Right lobe of liver (tissue), 6 donors: ENCODE measurements around the gene MACROD1. TPM values are rescaled to one million over a fixed set of nuclear protein-coding genes. Genes with fewer than 3 reads are reported as not detected.

Source experiments
- ATAC-seq, 4 donors: fragments of 200-7000 bp; cut with Tn5 transposase; one replicate each; pipeline ENCODE4 v1.9.1; 2020; ENCODE audit warnings: mild to moderate bottlenecking in 4 of 4, moderate library complexity in 4 of 4
- DNase-seq, 3 donors: peaks; one replicate each; pipeline ENCODE4 v3.0.0-alpha.2; 2020
- H3K27ac ChIP-seq, 3 donors: fragments of 200-600 bp; one replicate each; pipeline ENCODE4 v1.8.0; 2022
- H3K27me3 ChIP-seq, 2 donors: fragments of 200-600 bp; one replicate each; pipeline ENCODE4 v1.8.0; 2022
- H3K36me3 ChIP-seq, 4 donors: fragments of 200-600 bp; sonication (generic) in 1 of 4; one replicate each; pipeline versions ENCODE4 v1.5.1 to v1.8.0; 2017 to 2022; ENCODE audit warnings: control low read depth in 1 of 4
- H3K4me1 ChIP-seq, 4 donors: fragments of 200-600 bp; sonication (generic) in 1 of 4; one replicate each; pipeline versions ENCODE4 v1.5.1 to v1.8.0; 2017 to 2022; ENCODE audit warnings: control low read depth in 1 of 4
- H3K4me3 ChIP-seq, 3 donors: fragments of 200-600 bp; one replicate each; pipeline ENCODE4 v1.8.0; 2022
- H3K9me3 ChIP-seq, 4 donors: fragments of 200-600 bp; sonication (generic) in 1 of 4; one replicate each; pipeline versions ENCODE4 v1.5.1 to v1.8.0; 2017 to 2022; ENCODE audit warnings: control low read depth in 1 of 4
- POLR2A ChIP-seq: fragments of 450-650 bp; IDR thresholded peaks from one replicate; pipeline ENCODE4 v1.6.1; 2017; ENCODE audit warnings: antibody characterized with exemption, mild to moderate bottlenecking
- WGBS: methylation state at CpG from one replicate; pipeline ENCODE4 v1.1.6; 2018; ENCODE audit warnings: low coverage, low lambda C conversion rate; ENCODE audit not compliant: insufficient coverage; ENCODE audit errors: missing lambda C conversion rate; 5-methylcytosine and 5-hydroxymethylcytosine counted together
- intact Hi-C, 2 donors: fragments of 100-400 bp; cut with DNase I; formaldehyde crosslinking; loops; one replicate each; pipeline versions ENCODE4 v1.11.2 to v1.14.1; 2022
- total RNA-seq, 6 experiments: library from RNA; depleted of rRNA in 2 of 6; stranded (reverse); fragments of >200 nt in 2 of 6; fragmentation: NEBNext Ultra II Directional in 3 of 6; extraction: Animal tissue kit (Norgen Biotek cat#: 25700) in 3 of 6; gene quantifications; one replicate each; pipeline versions ENCODE4 v1.1.0 to v1.2.4, GENCODE V29; 2016 to 2023
- TF ChIP-seq, protein P1 (sequence below), 4 donors: fragments of 200-600 bp in 3 of 4; fragments of 450-650 bp in 1 of 4; IDR thresholded peaks; one replicate each; pipeline versions ENCODE4 v1.5.1 to v1.8.0; 2016 to 2022; ENCODE audit warnings: antibody characterized with exemption in 4 of 4, mild to moderate bottlenecking in 2 of 4
- donor health status: DM: no; HTN: yes; CAD: no.
- donor health status: DM: no; HTN: no; CAD: no.
- donor health status: DM: no; HTN: no; CAD: no.
- donor health status: DM: no; HTN: yes; CAD: no.
- donor health status: DM: no; HTN: yes; CAD: no.

The MACROD1 gene
- total RNA-seq, 6 experiments from 2014 or later: 12.3 to 219 (median 27.8) TPM

DNA sequence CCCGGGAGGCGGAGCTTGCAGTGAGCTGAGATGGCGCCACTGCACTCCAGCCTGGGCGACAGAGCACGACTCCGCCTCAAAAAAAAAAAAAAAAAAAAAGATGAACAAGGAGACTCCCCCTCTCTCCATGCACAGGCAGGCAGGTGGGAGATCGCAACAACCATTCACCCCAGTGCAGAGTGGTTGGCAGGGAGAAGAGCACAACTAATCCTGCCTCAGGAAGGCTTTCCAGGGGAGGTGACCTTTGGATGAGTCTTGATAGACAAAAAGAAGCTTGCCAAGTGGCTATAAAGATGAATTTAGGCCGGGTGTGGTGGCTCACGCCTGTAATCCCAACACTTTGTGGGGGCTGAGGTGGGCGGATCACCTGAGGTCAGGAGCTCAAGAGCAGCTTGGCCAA, 100.2 kb downstream of the MACROD1 start:
- 100% methylated on average over 1 of the region's 10 CpGs for WGBS
- Histone ChIP-seq H3K27me3 (no peaks in the 10 kb centered on the region), H3K36me3 (no peaks in the 10 kb centered on the region), H3K27ac (no peak overlapping the region), H3K4me1 (peaks cover 0 to 6% (median 0%) of the 10 kb centered on the region in 4 donors), H3K9me3 (no peaks in the 10 kb centered on the region), H3K4me3 (no peak overlapping the region)
- TF ChIP-seq, protein P1, sequence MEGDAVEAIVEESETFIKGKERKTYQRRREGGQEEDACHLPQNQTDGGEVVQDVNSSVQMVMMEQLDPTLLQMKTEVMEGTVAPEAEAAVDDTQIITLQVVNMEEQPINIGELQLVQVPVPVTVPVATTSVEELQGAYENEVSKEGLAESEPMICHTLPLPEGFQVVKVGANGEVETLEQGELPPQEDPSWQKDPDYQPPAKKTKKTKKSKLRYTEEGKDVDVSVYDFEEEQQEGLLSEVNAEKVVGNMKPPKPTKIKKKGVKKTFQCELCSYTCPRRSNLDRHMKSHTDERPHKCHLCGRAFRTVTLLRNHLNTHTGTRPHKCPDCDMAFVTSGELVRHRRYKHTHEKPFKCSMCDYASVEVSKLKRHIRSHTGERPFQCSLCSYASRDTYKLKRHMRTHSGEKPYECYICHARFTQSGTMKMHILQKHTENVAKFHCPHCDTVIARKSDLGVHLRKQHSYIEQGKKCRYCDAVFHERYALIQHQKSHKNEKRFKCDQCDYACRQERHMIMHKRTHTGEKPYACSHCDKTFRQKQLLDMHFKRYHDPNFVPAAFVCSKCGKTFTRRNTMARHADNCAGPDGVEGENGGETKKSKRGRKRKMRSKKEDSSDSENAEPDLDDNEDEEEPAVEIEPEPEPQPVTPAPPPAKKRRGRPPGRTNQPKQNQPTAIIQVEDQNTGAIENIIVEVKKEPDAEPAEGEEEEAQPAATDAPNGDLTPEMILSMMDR (IDR thresholded peaks at IDR 0.05): no peak
- TF ChIP-seq POLR2A: no peak
- ATAC-seq: no peak
- intact Hi-C loops: no loop called here
- no peak for DNase-seq

DNA sequence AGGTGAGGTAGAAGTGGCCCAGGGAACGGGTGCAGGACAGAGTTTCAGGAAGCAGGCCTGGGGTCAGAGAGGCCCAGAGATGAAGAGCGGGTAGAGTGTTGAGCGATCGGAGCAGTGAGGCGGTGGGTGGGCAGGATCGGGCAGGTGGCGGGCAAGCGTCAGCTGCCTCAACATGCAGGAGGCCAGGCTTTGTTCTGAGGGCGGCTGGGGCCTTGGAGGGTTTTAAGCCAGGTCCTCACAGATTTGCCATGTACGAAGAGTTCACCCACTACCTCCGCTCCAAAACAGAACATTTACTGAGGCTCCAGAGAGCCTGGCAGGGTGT, 100.8 kb downstream of the MACROD1 start:
- whole genome bisulfite sequencing: 100% methylated on average over 2 of the region's 11 CpGs
- H3K4me3 ChIP-seq: no peak overlapping the region
- H3K9me3 ChIP-seq: no peaks in the 10 kb centered on the region
- H3K36me3 ChIP-seq: no peaks in the 10 kb centered on the region
- H3K27me3 ChIP-seq: no peaks in the 10 kb centered on the region
- peaks cover 0 to 6% (median 0%) of the 10 kb centered on the region in 4 donors for H3K4me1 ChIP-seq
- TF ChIP-seq, protein P1 (IDR thresholded peaks at IDR 0.05): no peak
- no peak for TF ChIP-seq POLR2A
- ATAC-seq (no peak), DNase-seq (no peak)
- no peak overlapping the region for H3K27ac ChIP-seq
- intact Hi-C loops: no loop called here

DNA sequence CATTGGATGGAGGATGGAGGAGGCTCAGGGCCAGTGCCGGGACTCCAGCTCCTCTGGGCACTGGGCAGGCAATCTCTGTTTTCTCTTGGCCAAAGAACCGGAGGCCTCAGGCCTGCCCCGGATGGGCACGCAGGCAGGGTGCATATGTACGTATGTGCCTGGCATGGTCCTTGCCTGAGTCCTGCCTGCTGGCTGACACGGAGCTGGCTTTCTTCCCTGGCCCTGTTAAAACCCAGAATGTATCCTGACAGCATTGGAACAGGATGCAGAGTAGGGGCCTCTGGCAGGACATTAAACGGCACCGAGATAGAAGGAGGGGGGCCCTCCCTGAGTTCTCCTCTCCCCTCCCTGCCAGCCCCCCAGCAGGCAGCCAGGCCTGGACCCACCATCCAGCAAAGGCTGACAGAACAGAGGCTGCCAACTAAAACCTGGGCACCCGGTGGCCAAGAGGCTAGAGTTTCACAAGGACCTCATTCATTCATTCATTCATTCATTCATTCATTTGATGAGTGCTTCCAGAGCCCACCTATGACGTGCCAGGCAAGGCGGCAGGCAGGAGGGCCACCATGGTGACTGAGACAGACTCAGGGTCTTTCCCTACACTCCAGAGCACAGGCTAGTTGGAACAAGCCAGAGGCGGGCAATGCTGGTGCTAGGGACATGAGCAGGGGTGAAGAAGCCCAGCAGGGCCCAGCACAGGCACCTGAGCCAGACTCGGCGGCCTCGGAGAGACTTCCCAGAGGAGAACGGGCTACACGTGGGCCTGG, 101.4 kb downstream of the MACROD1 start:
- Histone ChIP-seq H3K4me1 (peaks cover 0 to 6% (median 0%) of the 10 kb centered on the region in 4 donors), H3K9me3 (no peaks in the 10 kb centered on the region), H3K36me3 (no peaks in the 10 kb centered on the region), H3K4me3 (no peak overlapping the region), H3K27me3 (no peaks in the 10 kb centered on the region), H3K27ac (no peak overlapping the region)
- WGBS: 96% methylated on average over 9 of the region's 17 CpGs
- ATAC-seq: no peak
- intact Hi-C loops: no loop called here
- TF ChIP-seq POLR2A: no peak
- TF ChIP-seq, protein P1 (IDR thresholded peaks at IDR 0.05): no peak
- DNase-seq: no peak

DNA sequence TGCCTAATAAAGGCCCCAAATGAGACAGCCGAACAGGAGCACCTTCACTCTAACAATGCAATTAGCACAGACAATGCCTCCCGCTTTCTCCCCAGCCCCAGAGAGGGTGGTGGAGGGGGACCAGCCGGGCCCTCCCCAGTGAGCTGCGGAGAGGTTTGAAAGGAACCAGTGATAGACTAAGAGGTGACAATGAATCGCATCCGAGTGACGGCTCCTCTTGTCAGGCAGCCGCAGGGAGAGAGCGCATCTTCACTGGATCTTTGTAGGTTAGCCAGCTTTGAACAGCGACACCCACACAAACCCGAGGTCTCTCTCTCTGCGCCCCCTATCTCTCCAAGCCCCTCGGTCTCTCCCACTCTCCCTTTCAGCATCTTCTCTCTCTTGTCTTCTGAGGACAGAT, 102.1 kb downstream of the MACROD1 start:
- no peak overlapping the region for H3K4me3 ChIP-seq
- H3K4me1 ChIP-seq: peaks cover 0 to 6% (median 0%) of the 10 kb centered on the region in 4 donors
- ATAC-seq (no peak), DNase-seq (no peak)
- TF ChIP-seq, protein P1 (IDR thresholded peaks at IDR 0.05): no peak
- no peak for TF ChIP-seq POLR2A
- no peaks in the 10 kb centered on the region for H3K27me3 ChIP-seq
- H3K36me3 ChIP-seq: no peaks in the 10 kb centered on the region
- no peaks in the 10 kb centered on the region for H3K9me3 ChIP-seq
- H3K27ac ChIP-seq: no peak overlapping the region
- intact Hi-C loops: no loop called here
- WGBS: 92% methylated on average over 11 of the region's 13 CpGs
